HEK293 (cell line): ENCODE results near the gene NUDCD2.

Source experiments
- CTCF ChIP-seq: fragments of 450-650 bp; formaldehyde crosslinking; IDR thresholded peaks from 2 replicates; pipeline ENCODE4 v1.5.1; 2016; ENCODE audit warnings: missing biosample characterization, missing genetic modification characterization
- KLF1 ChIP-seq: fragments of 450-650 bp; formaldehyde crosslinking; IDR thresholded peaks from 2 replicates; pipeline ENCODE4 v1.5.1; 2016; ENCODE audit warnings: missing biosample characterization, missing genetic modification characterization

GRCh38 chr5:163506726-163507125 lies 46.8 kb upstream of the NUDCD2 start:
- no peak for TF ChIP-seq CTCF (tag by site-specific recombination)
- TF ChIP-seq KLF1 (tag by site-specific recombination), result no peak
